HCT116 (cell line): ENCODE measurements around the gene ALG3. TPM values are rescaled to one million over a fixed set of nuclear protein-coding genes. Genes with fewer than 3 reads are reported as not detected.

Source experiments
- ATAC-seq: fragments of 200-7000 bp; cut with Tn5 transposase; 2 replicates; pipeline ENCODE4 v1.9.1; 2020; ENCODE audit warnings: mild to moderate bottlenecking, moderate library complexity
- BruUV-seq: library from RNA; stranded (reverse); fragments of 400-500 nt; replicated peaks from 2 replicates; lab custom pipeline; 2021; lab: Mats Ljungman, UMichigan
- CTCF ChIA-PET: fragments of 300-600 bp; sonication (Branson Sonifier 250); formaldehyde crosslinking; loops from one replicate; lab custom pipeline; 2021; ENCODE audit warnings: antibody characterized with exemption; lab: Charles Lee
- POLR2A ChIA-PET: fragments of 300-600, 350-600 bp; sonication (Branson Sonifier 250); formaldehyde crosslinking; loops from one replicate; lab custom pipeline; 2021; ENCODE audit warnings: antibody characterized with exemption; lab: Charles Lee
- RAD21 ChIA-PET, 2 experiments: fragments of 300-600 bp; sonication (Branson Sonifier 250); formaldehyde crosslinking; loops; one replicate each; lab custom pipeline; 2023; ENCODE audit warnings: low total read pairs in 2 of 2; ENCODE audit not compliant: uncharacterized antibody in 2 of 2, unreplicated experiment in 2 of 2, low non-redundant PET in 1 of 2; lab: Charles Lee
- DNase-seq: peaks from one replicate; pipeline ENCODE4 v3.0.0-alpha.2; 2010; ENCODE audit warnings: low read depth, low spot score
- H2AFZ ChIP-seq: fragments of 200-600 bp; shearing (Covaris generic), sonication (generic); 2 replicates; pipeline ENCODE4 v1.6.1; 2017; ENCODE audit warnings: low read depth, mixed run types, mixed read lengths, antibody characterized with exemption, low read length; ENCODE audit not compliant: poor library complexity, severe bottlenecking
- H3K27ac ChIP-seq: 2 replicates; pipeline ENCODE4 v1.5.1; 2012; ENCODE audit warnings: low read depth, low read length
- H3K27me3 ChIP-seq: fragments of 200-600 bp; sonication (generic); 2 replicates; pipeline ENCODE4 v1.6.1; 2016; ENCODE audit warnings: mixed run types, low read length, mixed read lengths; ENCODE audit not compliant: insufficient read depth
- H3K36me3 ChIP-seq, 2 experiments: fragments of 200-500 bp in 1 of 2; fragments of 200-600 bp in 1 of 2; sonication (Bioruptor generic) in 1 of 2; sonication (generic) in 1 of 2; 2 replicates each; pipeline versions ENCODE4 v1.5.1 to v1.6.1; 2014 to 2016; ENCODE audit warnings: low read length in 2 of 2, inconsistent platforms in 1 of 2, mixed read lengths in 1 of 2, mixed run types in 1 of 2; ENCODE audit not compliant: insufficient read depth in 2 of 2, control insufficient read depth in 1 of 2
- H3K4me1 ChIP-seq, 2 experiments: fragments of 200-600 bp in 1 of 2; sonication (generic) in 1 of 2; 2 replicates each; pipeline versions ENCODE4 v1.5.1 to v1.6.1; 2012 to 2017; ENCODE audit warnings: low read length in 2 of 2, inconsistent platforms in 1 of 2, mild to moderate bottlenecking in 1 of 2, mixed read lengths in 1 of 2, mixed run types in 1 of 2, moderate library complexity in 1 of 2; ENCODE audit not compliant: insufficient read depth in 2 of 2, control insufficient read depth in 1 of 2
- H3K4me2 ChIP-seq: fragments of 200-600 bp; sonication (generic); 2 replicates; pipeline ENCODE4 v1.6.1; 2017; ENCODE audit warnings: mixed run types, low read length, mixed read lengths
- H3K4me3 ChIP-seq, 2 experiments: fragments of 200-600 bp in 1 of 2; sonication (generic) in 1 of 2; replicated peaks in 1 of 2; 2 replicates each; pipeline ENCODE4 v1.5.1; 2011 to 2016; ENCODE audit warnings: low read length in 2 of 2, control low read depth in 1 of 2, low read depth in 1 of 2, mild to moderate bottlenecking in 1 of 2, mixed read lengths in 1 of 2, mixed run types in 1 of 2
- H3K79me2 ChIP-seq: fragments of 200-600 bp; sonication (generic); 2 replicates; pipeline ENCODE4 v1.6.1; 2017; ENCODE audit warnings: mild to moderate bottlenecking, mixed run types, low read length, moderate library complexity, mixed read lengths; ENCODE audit not compliant: insufficient read depth
- H3K9ac ChIP-seq: fragments of 200-600 bp; sonication (generic); 2 replicates; pipeline ENCODE4 v1.6.1; 2016; ENCODE audit warnings: low read length, mixed read lengths
- H3K9me2 ChIP-seq: fragments of 200-600 bp; sonication (generic), shearing (Covaris generic); 2 replicates; pipeline ENCODE4 v1.6.1; 2017; ENCODE audit warnings: mixed run types, mild to moderate bottlenecking, moderate library complexity; ENCODE audit not compliant: insufficient read depth
- H3K9me3 ChIP-seq, 2 experiments: fragments of 200-500 bp in 1 of 2; fragments of 200-600 bp in 1 of 2; sonication (Bioruptor generic) in 1 of 2; sonication (generic) in 1 of 2; 2 replicates each; pipeline ENCODE4 v1.6.1; 2014 to 2017; ENCODE audit warnings: low read length in 2 of 2, mixed read lengths in 2 of 2, inconsistent platforms in 1 of 2, low read depth in 1 of 2, mild to moderate bottlenecking in 1 of 2, mixed run types in 1 of 2, moderate library complexity in 1 of 2; ENCODE audit not compliant: control insufficient read depth in 1 of 2, insufficient read depth in 1 of 2
- H4K20me1 ChIP-seq: fragments of 200-600 bp; sonication (generic), shearing (Covaris generic); 2 replicates; pipeline ENCODE4 v1.6.1; 2017; ENCODE audit warnings: mixed run types, mild to moderate bottlenecking, moderate library complexity; ENCODE audit not compliant: insufficient read depth
- ELF1 ChIP-seq: IDR thresholded peaks from 2 replicates; pipeline ENCODE4 v1.6.1; 2012; ENCODE audit warnings: low read depth, borderline replicate concordance
- EZH2phosphoT487 ChIP-seq: fragments of 200-600 bp; IDR thresholded peaks from 2 replicates; pipeline ENCODE4 v1.6.1; 2018; ENCODE audit warnings: antibody characterized with exemption, borderline replicate concordance
- FOSL1 ChIP-seq: IDR thresholded peaks from 2 replicates; pipeline ENCODE4 v1.6.1; 2012; ENCODE audit warnings: low read depth
- POLR2AphosphoS5 ChIP-seq: IDR thresholded peaks from 2 replicates; pipeline ENCODE4 v1.6.1; 2011; ENCODE audit warnings: mild to moderate bottlenecking, low read depth, low read length, moderate library complexity
- RAD21 ChIP-seq: IDR thresholded peaks from 2 replicates; pipeline ENCODE4 v1.6.1; 2012; ENCODE audit warnings: low read depth, mild to moderate bottlenecking
- SIN3A ChIP-seq: IDR thresholded peaks from 2 replicates; pipeline ENCODE4 v1.6.1; 2012; ENCODE audit warnings: low read depth
- SRF ChIP-seq: IDR thresholded peaks from 2 replicates; pipeline ENCODE4 v1.6.1; 2012; ENCODE audit warnings: low read depth
- TCF7L2 ChIP-seq: IDR thresholded peaks from 2 replicates; pipeline ENCODE4 v1.7.0; 2011; ENCODE audit warnings: borderline replicate concordance, inconsistent platforms; ENCODE audit not compliant: insufficient read depth, insufficient read length; ENCODE audit errors: extremely low read depth
- intact Hi-C: fragments of 100-400 bp; cut with micrococcal nuclease; formaldehyde crosslinking; loops from 2 replicates; pipeline ENCODE4 v1.10.0; 2022
- total RNA-seq: library from RNA; stranded (reverse); gene quantifications from one replicate; pipeline ENCODE4 v1.2.1, GENCODE V29; 2021; ENCODE audit not compliant: unreplicated experiment
- TF ChIP-seq, protein P1 (sequence below): IDR thresholded peaks from 2 replicates; pipeline ENCODE4 v1.6.1; 2012
- TF ChIP-seq, protein P2 (sequence below): IDR thresholded peaks from 2 replicates; pipeline ENCODE4 v1.6.1; 2012
- TF ChIP-seq, protein P3 (sequence below): IDR thresholded peaks from 2 replicates; pipeline ENCODE4 v1.6.1; 2012; ENCODE audit warnings: low read depth
- TF ChIP-seq, protein P4 (sequence below): IDR thresholded peaks from 2 replicates; pipeline ENCODE4 v1.6.1; 2011; ENCODE audit warnings: mild to moderate bottlenecking, low read length, moderate library complexity; ENCODE audit not compliant: insufficient replicate concordance; ENCODE audit errors: extremely low read depth

The ALG3 gene
- total RNA-seq, 1 experiment from 2014 or later = 56.6 TPM

DNA sequence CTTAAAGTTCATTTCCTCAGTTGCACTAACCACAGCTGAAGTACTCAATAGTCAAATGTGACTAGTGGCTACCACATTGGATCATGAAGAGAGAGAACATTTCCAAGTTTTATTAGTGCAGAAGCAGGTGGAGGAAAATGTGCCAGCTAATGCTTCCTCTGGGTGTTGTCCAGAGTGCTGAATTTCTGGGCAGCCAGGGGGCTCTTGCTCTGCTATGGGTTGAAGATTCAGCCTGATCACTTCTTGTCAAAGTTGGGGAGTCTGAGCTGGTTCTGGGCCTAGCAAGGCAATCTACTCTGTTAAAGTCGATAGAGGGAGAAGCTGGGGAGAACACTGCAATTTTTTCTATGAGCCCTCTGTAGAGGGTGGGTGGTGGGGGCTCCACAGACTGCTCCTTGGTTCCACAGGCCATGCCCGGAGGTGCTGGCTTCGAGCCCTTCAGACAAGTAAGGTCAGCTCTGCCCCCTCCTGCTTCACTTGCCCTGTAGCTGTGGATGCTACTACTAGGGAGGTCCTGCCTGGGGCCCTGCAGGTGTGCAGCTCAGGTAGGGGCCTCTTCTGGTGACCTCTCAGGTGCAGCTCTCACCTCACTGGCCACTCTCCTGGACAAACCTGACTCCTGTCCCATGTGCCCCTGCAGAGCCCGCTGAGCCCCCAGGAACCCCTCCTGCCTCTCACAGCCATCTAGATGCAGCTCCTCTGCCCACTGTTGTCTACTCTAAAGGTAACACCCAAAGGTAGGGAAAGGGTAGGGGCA, 8.2 kb downstream of the ALG3 start:
- CTCF ChIA-PET = interaction anchor here (0.9 to 1.8 kb wide), 2 partner anchors 9 to 13 kb away, joined by 3 to 4 read pairs; no protein-coding TSS in a partner anchor
- TF ChIP-seq POLR2AphosphoS5 (peak; percentile 29; the same call in 1 of the 2 replicates), RAD21 (no peak)
- RAD21 ChIA-PET = interaction anchor here in 1 of 2 experiments (1.2 kb wide), 1 partner anchor 13 kb away, joined by 3 read pairs; no protein-coding TSS in a partner anchor
- no peaks in the 10 kb centered on the region for H4K20me1 ChIP-seq
- peaks cover 28 to 32% of the 10 kb centered on the region in 2 experiments; a peak in 3 of 4 replicates for H3K36me3 ChIP-seq
- no peak overlapping the region for H3K4me2 ChIP-seq
- no peaks in the 10 kb centered on the region for H3K27me3 ChIP-seq
- BruUV-seq = no TSS peak
- no peaks in the 10 kb centered on the region for H3K9me2 ChIP-seq
- H2AFZ ChIP-seq = no peak overlapping the region
- no peak overlapping the region for H3K4me3 ChIP-seq
- DNase-seq (no peak), ATAC-seq (0 out of 2 replicates have a peak, but pooled peaks have one; percentile 12)
- intact Hi-C loops = no loop called here
- peaks cover 5% of the 10 kb centered on the region; the same call in 1 of the 2 replicates for H3K79me2 ChIP-seq
- H3K27ac ChIP-seq = no peak overlapping the region
- no peaks in the 10 kb centered on the region for H3K9me3 ChIP-seq
- POLR2A ChIA-PET = no interaction called here
- no peaks in the 10 kb centered on the region for H3K4me1 ChIP-seq
- H3K9ac ChIP-seq = no peak overlapping the region

DNA sequence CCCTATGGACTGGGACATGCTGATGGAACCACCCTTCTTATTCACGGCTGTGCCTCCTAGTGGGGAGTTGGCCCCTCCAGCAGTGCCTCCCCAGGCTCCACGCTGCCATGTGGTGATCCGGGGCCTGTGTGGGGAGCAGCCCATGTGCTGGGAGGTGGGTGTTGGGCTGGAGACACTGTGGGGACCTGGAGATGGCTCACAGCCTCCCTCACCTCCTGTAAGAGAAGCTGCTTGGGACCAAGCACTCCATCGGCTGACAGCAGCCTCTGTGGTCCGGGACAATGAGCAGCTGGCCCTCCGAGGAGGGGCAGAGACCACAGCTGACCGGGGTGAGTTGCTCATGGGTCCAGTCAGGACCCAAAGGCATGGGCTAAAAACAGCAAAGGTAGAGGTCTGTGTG, 9.1 kb downstream of the ALG3 start:
- intact Hi-C loops = no loop called here
- Histone ChIP-seq H3K9ac (no peak overlapping the region), H4K20me1 (no peaks in the 10 kb centered on the region), H3K9me3 (no peaks in the 10 kb centered on the region), H3K4me2 (no peak overlapping the region), H3K4me1 (peaks cover 3 to 4% of the 10 kb centered on the region in 2 experiments; a peak in 3 of 4 replicates), H3K4me3 (no peak overlapping the region), H3K9me2 (no peaks in the 10 kb centered on the region), H3K27me3 (no peaks in the 10 kb centered on the region), H2AFZ (no peak overlapping the region), H3K79me2 (no peaks in the 10 kb centered on the region), H3K36me3 (peaks cover 22 to 23% of the 10 kb centered on the region in 2 experiments; a peak in 3 of 4 replicates), H3K27ac (no peak overlapping the region)
- POLR2A ChIA-PET = no interaction called here
- no TSS peak for BruUV-seq
- RAD21 ChIA-PET = interaction anchor here in 1 of 2 experiments (1.2 kb wide), 1 partner anchor 12 kb away, joined by 3 read pairs; no protein-coding TSS in a partner anchor
- TF ChIP-seq SIN3A = no peak
- TF ChIP-seq EZH2phosphoT487 = no peak
- TF ChIP-seq, protein P1, sequence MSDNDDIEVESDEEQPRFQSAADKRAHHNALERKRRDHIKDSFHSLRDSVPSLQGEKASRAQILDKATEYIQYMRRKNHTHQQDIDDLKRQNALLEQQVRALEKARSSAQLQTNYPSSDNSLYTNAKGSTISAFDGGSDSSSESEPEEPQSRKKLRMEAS = no peak
- no peak for TF ChIP-seq FOSL1
- TF ChIP-seq, protein P2, sequence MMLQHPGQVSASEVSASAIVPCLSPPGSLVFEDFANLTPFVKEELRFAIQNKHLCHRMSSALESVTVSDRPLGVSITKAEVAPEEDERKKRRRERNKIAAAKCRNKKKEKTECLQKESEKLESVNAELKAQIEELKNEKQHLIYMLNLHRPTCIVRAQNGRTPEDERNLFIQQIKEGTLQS = no peak
- no peak for TF ChIP-seq POLR2AphosphoS5
- TF ChIP-seq SRF = no peak
- no peak for TF ChIP-seq ELF1
- TF ChIP-seq, protein P3, sequence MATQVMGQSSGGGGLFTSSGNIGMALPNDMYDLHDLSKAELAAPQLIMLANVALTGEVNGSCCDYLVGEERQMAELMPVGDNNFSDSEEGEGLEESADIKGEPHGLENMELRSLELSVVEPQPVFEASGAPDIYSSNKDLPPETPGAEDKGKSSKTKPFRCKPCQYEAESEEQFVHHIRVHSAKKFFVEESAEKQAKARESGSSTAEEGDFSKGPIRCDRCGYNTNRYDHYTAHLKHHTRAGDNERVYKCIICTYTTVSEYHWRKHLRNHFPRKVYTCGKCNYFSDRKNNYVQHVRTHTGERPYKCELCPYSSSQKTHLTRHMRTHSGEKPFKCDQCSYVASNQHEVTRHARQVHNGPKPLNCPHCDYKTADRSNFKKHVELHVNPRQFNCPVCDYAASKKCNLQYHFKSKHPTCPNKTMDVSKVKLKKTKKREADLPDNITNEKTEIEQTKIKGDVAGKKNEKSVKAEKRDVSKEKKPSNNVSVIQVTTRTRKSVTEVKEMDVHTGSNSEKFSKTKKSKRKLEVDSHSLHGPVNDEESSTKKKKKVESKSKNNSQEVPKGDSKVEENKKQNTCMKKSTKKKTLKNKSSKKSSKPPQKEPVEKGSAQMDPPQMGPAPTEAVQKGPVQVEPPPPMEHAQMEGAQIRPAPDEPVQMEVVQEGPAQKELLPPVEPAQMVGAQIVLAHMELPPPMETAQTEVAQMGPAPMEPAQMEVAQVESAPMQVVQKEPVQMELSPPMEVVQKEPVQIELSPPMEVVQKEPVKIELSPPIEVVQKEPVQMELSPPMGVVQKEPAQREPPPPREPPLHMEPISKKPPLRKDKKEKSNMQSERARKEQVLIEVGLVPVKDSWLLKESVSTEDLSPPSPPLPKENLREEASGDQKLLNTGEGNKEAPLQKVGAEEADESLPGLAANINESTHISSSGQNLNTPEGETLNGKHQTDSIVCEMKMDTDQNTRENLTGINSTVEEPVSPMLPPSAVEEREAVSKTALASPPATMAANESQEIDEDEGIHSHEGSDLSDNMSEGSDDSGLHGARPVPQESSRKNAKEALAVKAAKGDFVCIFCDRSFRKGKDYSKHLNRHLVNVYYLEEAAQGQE = no peak
- TF ChIP-seq, protein P4, sequence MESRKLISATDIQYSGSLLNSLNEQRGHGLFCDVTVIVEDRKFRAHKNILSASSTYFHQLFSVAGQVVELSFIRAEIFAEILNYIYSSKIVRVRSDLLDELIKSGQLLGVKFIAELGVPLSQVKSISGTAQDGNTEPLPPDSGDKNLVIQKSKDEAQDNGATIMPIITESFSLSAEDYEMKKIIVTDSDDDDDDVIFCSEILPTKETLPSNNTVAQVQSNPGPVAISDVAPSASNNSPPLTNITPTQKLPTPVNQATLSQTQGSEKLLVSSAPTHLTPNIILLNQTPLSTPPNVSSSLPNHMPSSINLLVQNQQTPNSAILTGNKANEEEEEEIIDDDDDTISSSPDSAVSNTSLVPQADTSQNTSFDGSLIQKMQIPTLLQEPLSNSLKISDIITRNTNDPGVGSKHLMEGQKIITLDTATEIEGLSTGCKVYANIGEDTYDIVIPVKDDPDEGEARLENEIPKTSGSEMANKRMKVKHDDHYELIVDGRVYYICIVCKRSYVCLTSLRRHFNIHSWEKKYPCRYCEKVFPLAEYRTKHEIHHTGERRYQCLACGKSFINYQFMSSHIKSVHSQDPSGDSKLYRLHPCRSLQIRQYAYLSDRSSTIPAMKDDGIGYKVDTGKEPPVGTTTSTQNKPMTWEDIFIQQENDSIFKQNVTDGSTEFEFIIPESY = no peak
- no peak for TF ChIP-seq TCF7L2
- ATAC-seq (no peak), DNase-seq (no peak)
- CTCF ChIA-PET = interaction anchor here (0.9 to 1.8 kb wide), 2 partner anchors 10 to 14 kb away, joined by 3 to 4 read pairs; no protein-coding TSS in a partner anchor
